Measurements from ENCODE around the gene POSTN. TPM values are rescaled to one million over a fixed set of nuclear protein-coding genes. Genes with fewer than 3 reads are reported as not detected.

The POSTN gene
- total and polyA plus RNA-seq, 2 of the 8 experiments (the other 6 are each of a cell fraction or from before 2014, with no cell fraction given): 0.30 to 0.74 TPM

GRCh38 chr13:37645181-37645740, 46.7 kb upstream of the POSTN start (continued):
- TF ChIP-seq BCL11A (IDR thresholded peaks at IDR 0.05; ENCODE audit: low read depth in 2 of 2, low read length in 2 of 2): no peak
- no peak for TF ChIP-seq JUND (IDR thresholded peaks at IDR 0.05; ENCODE audit: low read length)
- TF ChIP-seq TEAD4 (IDR thresholded peaks at IDR 0.05; ENCODE audit: low read depth, low read length): no peak

All from H1 (cell line).